HG03457 (cell line): ENCODE measurements around the gene IP6K3.

Experiments
- ATAC-seq: cut with Tn5 transposase; IDR thresholded peaks from one replicate; pipeline ENCODE4 v1.9.1; 2021; ENCODE audit warnings: moderate number of reproducible peaks; ENCODE audit not compliant: unreplicated experiment

The IP6K3 gene

GRCh38 chr6:33744001-33744848, 2.5 kb downstream of the IP6K3 start:
- ATAC-seq, result no peak

GRCh38 chr6:33742837-33743236, 3.9 kb downstream of the IP6K3 start:
- ATAC-seq, result no peak

- ATAC-seq, result no peak
Measured at GRCh38 chr6:33742092-33742491, 4.6 kb downstream of the IP6K3 start.

- ATAC-seq, result no peak
Measured at GRCh38 chr6:33740794-33741193, 5.9 kb downstream of the IP6K3 start.

GRCh38 chr6:33740204-33740608, 6.5 kb downstream of the IP6K3 start:
- no peak for ATAC-seq

- ATAC-seq, result no peak
Measured at GRCh38 chr6:33739571-33739970, 7.1 kb downstream of the IP6K3 start.

GRCh38 chr6:33738879-33739278, 7.8 kb downstream of the IP6K3 start:
- no peak for ATAC-seq

- no peak for ATAC-seq
Measured at GRCh38 chr6:33738153-33738552, 8.6 kb downstream of the IP6K3 start.

- ATAC-seq, result no peak
Measured at GRCh38 chr6:33737267-33738026, 9.3 kb downstream of the IP6K3 start.

- no peak for ATAC-seq
Measured at GRCh38 chr6:33735216-33735615, 11.5 kb downstream of the IP6K3 start.

- no peak for ATAC-seq
Measured at GRCh38 chr6:33733709-33734007, 13.0 kb downstream of the IP6K3 start.

GRCh38 chr6:33732817-33733708, 13.6 kb downstream of the IP6K3 start:
- no peak for ATAC-seq

GRCh38 chr6:33732385-33732784, 14.3 kb downstream of the IP6K3 start:
- no peak for ATAC-seq

- ATAC-seq, result no peak
Measured at GRCh38 chr6:33731751-33732282, 14.9 kb downstream of the IP6K3 start.

GRCh38 chr6:33731035-33731434, 15.7 kb downstream of the IP6K3 start:
- ATAC-seq, result no peak

GRCh38 chr6:33730611-33731010, 16.1 kb downstream of the IP6K3 start:
- ATAC-seq, result no peak

GRCh38 chr6:33729059-33729458, 17.6 kb downstream of the IP6K3 start:
- ATAC-seq, result no peak

GRCh38 chr6:33728438-33728837, 18.3 kb downstream of the IP6K3 start:
- ATAC-seq, result no peak

GRCh38 chr6:33727932-33728331, 18.8 kb downstream of the IP6K3 start:
- ATAC-seq, result no peak

- ATAC-seq, result no peak
Measured at GRCh38 chr6:33727126-33727525, 19.6 kb downstream of the IP6K3 start.

GRCh38 chr6:33726696-33727095, 20.0 kb downstream of the IP6K3 start:
- ATAC-seq, result no peak
